ENCODE results near the gene PACS1. TPM values are rescaled to one million over a fixed set of nuclear protein-coding genes. Genes with fewer than 3 reads are reported as not detected.

Gene PACS1
- total and polyA plus RNA-seq, 2 donors (not counting 1 experiment from before 2014, with no cell fraction given): 131 to 303 TPM

- H3K27ac ChIP-seq (ENCODE audit: low read length in 2 of 2): peak overlapping the region in 1 of 2 donors; percentile 55
- Mint-ChIP-seq H3K4me1 (peaks cover 78% of the 10 kb centered on the region), H3K4me3 (peak overlapping the region; percentile 67), H3K27me3 (no peaks in the 10 kb centered on the region), H3K9me3 (ENCODE audit: insufficient read depth) (no peaks in the 10 kb centered on the region), H3K27ac (peak overlapping the region; percentile 81)
- CTCF ChIA-PET: interaction anchor here (1.0 to 6.5 kb wide), 5 partner anchors 24 to 68 kb away, joined by 3 to 92 read pairs (median 9); partner anchors contain the start of gene PACS1
- H3K79me2 ChIP-seq (ENCODE audit: control insufficient read depth, insufficient read depth, low read length): peaks cover 89% of the 10 kb centered on the region
- TF ChIP-seq CTCF (IDR thresholded peaks at IDR 0.05) (no peak), EZH2 (IDR thresholded peaks at IDR 0.05; ENCODE audit: borderline replicate concordance, insufficient read depth, low read depth, low read length, poor library complexity, severe bottlenecking) (no peak)
- ATAC-seq (ENCODE audit: low read depth): peak; percentile 18
- H3K4me2 ChIP-seq (replicated peaks; ENCODE audit: low read depth, low read length, poor library complexity, severe bottlenecking): peak overlapping the region; percentile 50
- peaks cover 18% of the 10 kb centered on the region for H4K20me1 ChIP-seq (ENCODE audit: control insufficient read depth, insufficient read depth, low read length, poor library complexity, severe bottlenecking)
- WGBS (ENCODE audit: insufficient coverage): no CpG with 5 or more reads among the region's 7 CpGs
- peak overlapping the region; percentile 34 for H3K9ac ChIP-seq (ENCODE audit: low read length)
- peaks cover 45 to 67% of the 10 kb centered on the region in 2 donors for H3K4me1 ChIP-seq (ENCODE audit: control insufficient read depth in 2 of 2, insufficient read depth in 2 of 2, low read length in 2 of 2)
- intact Hi-C loops (cut with micrococcal nuclease): no loop called here
- H3K36me3 ChIP-seq (replicated peaks in 1 of 2; ENCODE audit: control extremely low read depth in 1 of 2, control insufficient read depth in 1 of 2, extremely low read depth in 1 of 2, insufficient read depth in 2 of 2, low read length in 1 of 2): no peaks in the 10 kb centered on the region
- H2AFZ ChIP-seq (ENCODE audit: insufficient read depth, low read depth, low read length, poor library complexity, severe bottlenecking): no peak overlapping the region
- H3K9me3 ChIP-seq (ENCODE audit: control extremely low read depth in 1 of 3, control insufficient read depth in 2 of 3, insufficient read depth in 1 of 3, low read length in 2 of 3): no peaks in the 10 kb centered on the region
- H3K4me3 ChIP-seq (ENCODE audit: control extremely low read depth in 1 of 5, extremely low read depth in 1 of 5, insufficient read depth in 1 of 5, low read depth in 2 of 5, low read length in 4 of 5): peak overlapping the region in 1 of 5 experiments; percentile 1
- no peaks in the 10 kb centered on the region for H3K27me3 ChIP-seq (replicated peaks in 1 of 4; ENCODE audit: control extremely low read depth in 1 of 4, control insufficient read depth in 3 of 4, insufficient read depth in 4 of 4, low read length in 3 of 4)
- POLR2A ChIA-PET: interaction anchor here (2.2 kb wide), 1 partner anchor 64 kb away, joined by 12 read pairs; no protein-coding TSS in a partner anchor
- peak; percentile 30 for DNase-seq
Observed at GRCh38 chr11:66131937-66132632, 62.0 kb downstream of the PACS1 start.

DNA sequence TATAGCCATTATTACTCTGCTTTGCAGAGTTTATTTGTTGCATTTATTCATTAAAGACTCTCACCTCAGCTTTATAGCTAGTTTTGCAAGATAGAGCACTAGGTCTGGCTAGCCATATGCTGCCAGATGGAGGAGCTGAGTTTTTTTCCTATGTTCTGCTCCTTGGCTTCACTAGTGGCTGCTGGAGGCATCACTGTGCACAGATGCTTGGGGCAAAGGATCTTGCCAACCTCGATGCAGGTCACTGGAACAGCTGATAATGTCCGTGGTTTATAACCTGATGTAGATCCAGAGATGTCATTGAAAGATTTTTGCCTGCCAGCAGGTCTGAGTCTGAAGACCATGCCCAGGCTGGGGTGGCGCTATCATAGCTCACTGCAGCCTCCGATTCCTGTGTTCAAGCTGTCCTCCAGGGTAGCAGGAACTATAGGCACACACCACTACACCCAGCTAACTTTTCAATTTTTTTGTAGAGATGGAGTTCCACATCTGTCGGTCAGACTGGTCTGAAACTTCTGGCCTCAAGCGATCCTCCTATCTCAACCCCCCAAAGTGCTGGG, 63.2 kb downstream of the PACS1 start:
- peak overlapping the region in 1 of 2 donors; percentile 27 for H3K27ac ChIP-seq (ENCODE audit: low read length in 2 of 2)
- Mint-ChIP-seq H3K27me3 (no peaks in the 10 kb centered on the region), H3K9me3 (ENCODE audit: insufficient read depth) (no peaks in the 10 kb centered on the region), H3K4me1 (peaks cover 76% of the 10 kb centered on the region), H3K27ac (peak overlapping the region; percentile 73), H3K4me3 (peak overlapping the region; percentile 8)
- 77% methylated on average over 5 of the region's 6 CpGs for WGBS (ENCODE audit: insufficient coverage)
- peaks cover 48 to 67% of the 10 kb centered on the region in 2 donors for H3K4me1 ChIP-seq (ENCODE audit: control insufficient read depth in 2 of 2, insufficient read depth in 2 of 2, low read length in 2 of 2)
- TF ChIP-seq CTCF (IDR thresholded peaks at IDR 0.05): no peak
- CTCF ChIA-PET: interaction anchor here (0.7 to 6.5 kb wide), 19 partner anchors 12 to 111 kb away, joined by 3 to 92 read pairs (median 6); partner anchors contain the start of genes GAL3ST3 and PACS1
- H3K4me3 ChIP-seq (ENCODE audit: control extremely low read depth in 1 of 5, extremely low read depth in 1 of 5, insufficient read depth in 1 of 5, low read depth in 2 of 5, low read length in 4 of 5): no peak overlapping the region
- H3K9ac ChIP-seq (ENCODE audit: low read length): no peak overlapping the region
- no peaks in the 10 kb centered on the region for H3K36me3 ChIP-seq (replicated peaks in 1 of 2; ENCODE audit: control extremely low read depth in 1 of 2, control insufficient read depth in 1 of 2, extremely low read depth in 1 of 2, insufficient read depth in 2 of 2, low read length in 1 of 2)
- H3K4me2 ChIP-seq (replicated peaks; ENCODE audit: low read depth, low read length, poor library complexity, severe bottlenecking): peak overlapping the region; percentile 50
- no peak for ATAC-seq (ENCODE audit: low read depth)
- no peak for DNase-seq
- intact Hi-C loops (cut with micrococcal nuclease): no loop called here
- POLR2A ChIA-PET: interaction anchor here (0.6 to 2.2 kb wide), 4 partner anchors 9 to 81 kb away, joined by 3 to 12 read pairs (median 4); partner anchors contain the start of gene SF3B2
- H2AFZ ChIP-seq (ENCODE audit: insufficient read depth, low read depth, low read length, poor library complexity, severe bottlenecking): no peak overlapping the region
- H3K27me3 ChIP-seq (replicated peaks in 1 of 4; ENCODE audit: control extremely low read depth in 1 of 4, control insufficient read depth in 3 of 4, insufficient read depth in 4 of 4, low read length in 3 of 4): no peaks in the 10 kb centered on the region
- H3K79me2 ChIP-seq (ENCODE audit: control insufficient read depth, insufficient read depth, low read length): peaks cover 99% of the 10 kb centered on the region
- H4K20me1 ChIP-seq (ENCODE audit: control insufficient read depth, insufficient read depth, low read length, poor library complexity, severe bottlenecking): peaks cover 28% of the 10 kb centered on the region
- H3K9me3 ChIP-seq (ENCODE audit: control extremely low read depth in 1 of 3, control insufficient read depth in 2 of 3, insufficient read depth in 1 of 3, low read length in 2 of 3): no peaks in the 10 kb centered on the region
